ENCODE measurements around the gene RABGGTA.

Gene RABGGTA

GRCh38 chr14:24233538-24233866, 37.9 kb downstream of the RABGGTA start:
- TF ChIP-seq CTCF (IDR thresholded peaks at IDR 0.05; ENCODE audit: borderline replicate concordance, insufficient read depth, low read depth, low read length): no peak
- peak overlapping the region; percentile 59 for H3K4me3 ChIP-seq (ENCODE audit: low read depth, low read length)

GRCh38 chr14:24232645-24233537, 38.5 kb downstream of the RABGGTA start, which contains the start of gene GMPR2:
Gene GMPR2 (plus strand): TSS chr14:24232929. CDS start chr14:24233254, 325 bp downstream.
- peak within 1 kb of the TSS; percentile 59 for H3K4me3 ChIP-seq (ENCODE audit: low read depth, low read length)
- TF ChIP-seq CTCF (IDR thresholded peaks at IDR 0.05; ENCODE audit: borderline replicate concordance, insufficient read depth, low read depth, low read length): no peak

GRCh38 chr14:24232121-24232644, 39.2 kb downstream of the RABGGTA start, which contains the start of gene NEDD8:
Gene NEDD8 (minus strand): TSS chr14:24232367. CDS start chr14:24232267, 100 bp downstream.
- no peak for TF ChIP-seq CTCF (IDR thresholded peaks at IDR 0.05; ENCODE audit: borderline replicate concordance, insufficient read depth, low read depth, low read length)
- peak within 1 kb of the TSS; percentile 59 for H3K4me3 ChIP-seq (ENCODE audit: low read depth, low read length)

GRCh38 chr14:24231263-24232120, 39.9 kb downstream of the RABGGTA start:
- peak overlapping the region; percentile 59 for H3K4me3 ChIP-seq (ENCODE audit: low read depth, low read length)
- no peak for TF ChIP-seq CTCF (IDR thresholded peaks at IDR 0.05; ENCODE audit: borderline replicate concordance, insufficient read depth, low read depth, low read length)

GRCh38 chr14:24228902-24229301, 42.5 kb downstream of the RABGGTA start:
- no peak overlapping the region for H3K4me3 ChIP-seq (ENCODE audit: low read depth, low read length)
- TF ChIP-seq CTCF (IDR thresholded peaks at IDR 0.05; ENCODE audit: borderline replicate concordance, insufficient read depth, low read depth, low read length): no peak

- no peak overlapping the region for H3K4me3 ChIP-seq (ENCODE audit: low read depth, low read length)
- no peak for TF ChIP-seq CTCF (IDR thresholded peaks at IDR 0.05; ENCODE audit: borderline replicate concordance, insufficient read depth, low read depth, low read length)
These were observed 44.9 kb downstream of the RABGGTA start for GRCh38 chr14:24226473-24226872.
